NCI-H748 treated with DMSO at 0.1 percent for 48 hours (cell line): ENCODE results near the gene RAPGEF2.
"Not testable (repeated sequence)": the region's sequence is repeated elsewhere in the genome, so short reads cannot be mapped to it uniquely, and the experiment has no call there.

Experiments
- DNase-seq: peaks from one replicate; lab custom pipeline; 2025; lab: John Stamatoyannopoulos, UW

Gene RAPGEF2

DNA sequence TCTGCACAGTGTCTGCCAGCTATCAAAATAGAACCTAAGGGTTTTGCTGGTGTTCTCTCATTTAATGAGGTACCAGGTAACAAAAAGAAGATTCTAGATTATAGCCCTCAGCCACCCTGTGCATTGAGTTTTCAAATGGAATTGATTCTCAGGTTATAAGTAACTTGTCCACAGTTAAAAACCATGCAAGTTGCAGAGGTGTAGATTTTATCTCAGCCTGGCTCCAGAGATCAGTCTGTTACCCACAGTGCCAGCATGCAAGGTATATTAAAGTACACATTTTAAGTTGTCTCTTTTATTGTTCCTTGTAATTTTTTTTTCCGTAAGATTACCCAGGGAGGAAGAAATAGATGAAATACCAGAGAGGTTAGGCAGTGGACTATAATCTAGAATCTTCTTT lies 59.7 kb downstream of the RAPGEF2 start:
- DNase-seq, result no peak

DNA sequence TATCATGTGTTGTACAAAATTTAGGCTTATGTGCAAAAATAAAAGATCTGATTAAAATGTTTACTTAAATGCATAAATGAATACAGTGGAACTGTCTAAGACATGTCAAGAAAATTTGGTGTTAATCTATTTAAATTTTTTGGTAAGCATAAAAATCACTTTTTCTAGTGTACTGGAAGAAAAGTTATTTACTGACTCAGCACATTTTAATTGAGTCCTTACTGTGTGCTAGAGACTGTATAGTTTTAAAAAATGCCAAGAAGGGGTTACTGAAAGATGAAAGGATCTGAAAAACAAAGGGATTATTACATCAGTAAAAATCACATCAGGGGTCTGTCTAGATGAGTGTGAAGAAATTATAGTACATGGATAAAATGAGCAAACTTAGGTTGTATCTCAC lies 60.6 kb downstream of the RAPGEF2 start:
- DNase-seq, result no peak

DNA sequence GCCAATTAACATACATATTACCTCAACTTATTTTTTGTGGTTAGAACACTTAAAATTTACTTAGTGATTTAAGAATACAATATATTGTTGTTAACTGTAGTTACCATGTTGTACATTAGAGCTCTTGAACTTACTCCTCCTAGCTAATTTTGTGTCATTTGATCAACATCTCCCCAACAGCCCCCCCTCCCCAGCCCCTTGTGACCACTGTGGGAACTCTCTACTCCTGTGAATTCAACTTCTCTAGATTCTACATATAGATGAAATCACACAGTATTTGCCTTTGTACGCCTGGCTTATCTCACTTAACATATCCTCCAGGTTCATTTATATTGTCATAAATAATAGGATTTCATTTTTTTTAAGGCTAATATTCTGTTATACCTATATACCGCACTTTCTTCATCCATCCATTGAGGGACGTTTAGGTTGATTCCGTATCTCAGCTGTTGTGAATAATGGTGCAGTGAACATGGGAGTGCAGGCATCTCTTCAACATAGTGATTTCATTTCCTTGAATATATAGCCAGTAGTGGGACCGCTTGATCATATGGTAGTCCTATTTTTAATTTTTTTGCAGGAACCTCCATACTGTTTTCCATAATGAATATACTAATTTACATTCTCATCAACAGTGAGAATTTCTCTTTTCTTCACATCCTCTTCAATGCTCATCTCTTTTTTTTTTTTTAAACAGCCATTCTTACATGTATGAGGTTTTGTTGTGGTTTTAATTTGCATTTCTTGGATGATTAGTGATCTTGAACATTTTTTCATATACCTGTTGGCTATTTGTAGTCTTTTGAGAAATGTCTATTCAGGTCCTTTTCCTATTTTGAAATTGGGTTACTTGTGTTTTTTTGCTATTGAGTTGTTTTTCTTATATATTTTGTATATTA lies 66.8 kb downstream of the RAPGEF2 start:
- DNase-seq, result no peak

DNA sequence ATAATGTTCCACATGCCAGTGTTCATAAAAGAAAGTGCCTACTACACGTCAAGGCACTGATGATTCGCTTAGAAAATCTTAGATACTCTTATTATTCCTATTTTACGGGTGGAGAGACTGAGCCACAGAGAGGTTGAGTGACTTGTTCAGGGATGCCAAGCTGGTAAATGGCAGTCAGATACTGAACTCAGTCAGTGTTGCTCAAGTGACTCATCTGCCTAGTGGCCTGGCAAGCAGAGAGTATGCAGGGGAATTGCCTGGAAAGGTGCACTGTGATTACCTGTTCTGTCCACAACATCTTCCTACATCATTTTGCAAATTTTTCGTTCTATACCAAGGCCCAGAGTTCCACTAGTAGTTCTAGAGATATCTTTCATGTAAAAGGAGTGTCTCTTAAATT lies 68.4 kb downstream of the RAPGEF2 start:
- DNase-seq, result no peak

DNA sequence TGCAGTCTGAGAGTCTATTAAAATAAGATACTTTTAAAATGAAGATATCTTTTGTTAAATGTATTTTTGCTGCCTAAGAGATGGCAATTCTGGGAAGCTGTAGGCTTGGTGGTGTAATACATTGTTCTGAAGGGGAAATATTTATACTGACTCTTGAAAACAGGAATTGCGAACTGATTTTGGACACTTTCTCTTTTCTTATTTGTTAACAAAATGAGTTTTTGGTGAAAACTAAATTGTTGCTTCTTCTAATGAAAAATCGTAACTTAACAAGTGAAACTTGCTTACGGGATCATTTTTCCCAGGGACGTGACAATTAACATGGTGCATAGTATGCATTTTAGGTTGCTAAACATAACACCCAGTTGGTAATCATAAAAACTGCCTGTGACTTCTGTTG lies 71.0 kb downstream of the RAPGEF2 start:
- no peak for DNase-seq

DNA sequence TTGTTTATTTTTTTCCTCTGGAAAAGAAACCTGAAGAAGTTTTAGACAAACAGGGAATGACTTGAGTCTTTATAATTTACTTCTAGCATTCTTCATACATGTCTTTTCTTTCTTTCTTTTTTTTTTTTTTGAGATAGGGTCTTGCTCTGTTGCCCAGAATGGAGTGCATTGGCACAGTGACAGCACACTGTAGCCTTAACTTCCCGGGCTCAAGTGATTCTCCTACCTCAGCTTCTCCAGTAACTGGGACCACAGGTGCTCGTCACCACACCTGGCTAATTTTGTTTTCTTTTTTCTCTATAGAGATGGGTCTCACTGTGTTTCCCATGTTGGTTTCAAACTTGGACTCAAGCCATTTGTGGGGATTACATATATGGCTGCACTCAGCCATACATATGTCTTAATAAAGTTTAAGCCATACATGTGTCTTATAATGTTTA lies 71.8 kb downstream of the RAPGEF2 start:
- no peak for DNase-seq

DNA sequence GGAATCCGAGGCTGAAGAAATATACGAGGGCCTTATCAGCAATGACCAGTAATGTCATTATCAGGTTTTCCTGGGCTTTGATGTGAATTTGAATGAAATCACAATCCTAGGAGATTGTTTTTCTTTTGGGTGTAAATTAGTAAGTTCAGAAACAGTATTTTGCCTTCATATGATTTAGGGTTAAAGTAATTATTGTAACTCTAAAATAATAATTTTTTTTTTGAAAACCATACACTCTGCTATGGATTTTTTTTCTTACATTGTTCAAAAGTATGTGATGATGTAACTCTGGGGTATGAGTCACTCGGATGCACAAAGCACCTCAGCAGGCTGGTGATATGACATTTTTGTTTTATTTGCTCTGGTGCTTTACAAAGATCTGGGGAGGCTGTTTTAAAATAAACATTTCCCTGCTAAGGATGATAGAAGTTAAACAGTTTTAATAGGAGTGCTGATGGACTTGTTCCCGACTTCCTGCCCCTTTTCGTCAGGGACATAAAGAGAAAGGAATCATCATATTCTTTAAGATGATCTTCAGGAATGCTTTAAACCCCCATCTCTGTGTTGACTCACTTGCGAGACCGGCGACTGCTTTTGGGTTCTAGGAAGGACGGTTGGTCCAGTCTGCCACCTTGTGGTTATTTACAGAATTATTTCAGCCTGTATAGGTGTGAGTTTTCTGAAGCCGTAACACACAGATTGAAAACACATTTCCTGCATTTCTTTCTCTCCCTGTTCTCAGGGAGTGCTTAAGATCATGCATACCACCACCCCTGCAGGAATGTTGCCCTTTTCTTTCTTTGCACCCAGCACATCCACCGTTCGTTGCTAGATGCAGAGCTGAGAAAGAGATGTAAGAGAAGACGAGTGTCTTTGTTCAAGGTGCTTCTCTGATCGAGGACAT lies 72.5 kb downstream of the RAPGEF2 start:
- peak; percentile 31 for DNase-seq

DNA sequence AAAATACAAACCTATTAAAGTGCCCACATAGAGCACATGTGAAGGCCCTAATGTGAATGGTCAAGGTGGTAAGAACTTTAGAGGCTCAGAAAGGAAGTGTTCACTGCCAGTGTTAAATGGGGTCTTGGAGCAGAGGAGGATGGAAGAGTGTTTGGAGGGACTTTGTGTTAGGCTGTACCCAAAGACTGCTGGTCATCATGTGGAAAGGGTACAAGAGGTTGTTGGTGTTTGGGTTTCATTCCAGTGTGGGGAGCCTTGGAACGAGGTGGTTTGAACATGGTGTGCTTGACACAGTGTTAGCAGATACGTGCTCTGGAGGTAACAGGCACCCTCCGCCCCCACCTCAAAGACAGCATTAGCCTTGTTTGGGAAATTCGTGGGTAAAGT lies 73.1 kb downstream of the RAPGEF2 start:
- DNase-seq, result no peak

DNA sequence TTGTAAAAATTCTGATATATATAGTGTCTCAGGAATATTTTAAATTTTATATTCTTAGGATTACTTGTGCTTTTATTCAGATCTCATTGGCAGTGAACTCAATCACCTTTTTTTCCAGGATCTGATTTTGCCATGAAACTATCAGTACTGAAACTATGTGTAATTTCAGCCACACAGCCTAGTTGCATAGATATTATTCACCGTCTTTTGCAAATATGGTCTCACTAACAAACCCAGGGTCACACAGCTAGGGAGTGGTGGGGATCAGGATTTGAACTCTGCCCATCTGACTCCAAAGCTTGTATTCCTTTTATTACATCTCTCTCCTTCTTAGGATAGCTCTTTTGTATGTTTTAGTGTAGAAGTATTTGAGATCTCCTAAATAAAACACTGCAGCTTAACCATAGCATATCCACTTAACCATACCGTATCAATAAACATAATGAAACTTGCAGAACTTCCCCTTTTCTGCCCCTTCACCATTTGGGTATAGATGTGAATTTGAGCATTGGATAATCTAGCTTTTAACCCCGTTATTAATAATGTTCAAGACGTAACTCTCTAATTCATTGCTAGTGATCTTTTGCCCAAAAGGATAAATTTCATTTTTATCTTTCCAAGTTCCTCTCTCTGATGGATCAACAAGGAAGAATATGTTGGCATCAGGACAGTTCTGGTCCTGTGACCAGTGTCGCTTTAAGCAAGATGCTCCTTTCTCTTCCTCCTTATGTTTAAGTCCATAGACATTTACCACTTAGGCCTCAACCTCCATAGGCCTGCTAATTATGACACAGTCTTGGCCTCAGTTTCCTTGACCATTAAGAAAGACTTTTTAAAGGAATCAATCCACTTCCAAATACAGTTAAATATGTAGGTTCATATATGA lies 74.6 kb downstream of the RAPGEF2 start:
- no peak for DNase-seq

DNA sequence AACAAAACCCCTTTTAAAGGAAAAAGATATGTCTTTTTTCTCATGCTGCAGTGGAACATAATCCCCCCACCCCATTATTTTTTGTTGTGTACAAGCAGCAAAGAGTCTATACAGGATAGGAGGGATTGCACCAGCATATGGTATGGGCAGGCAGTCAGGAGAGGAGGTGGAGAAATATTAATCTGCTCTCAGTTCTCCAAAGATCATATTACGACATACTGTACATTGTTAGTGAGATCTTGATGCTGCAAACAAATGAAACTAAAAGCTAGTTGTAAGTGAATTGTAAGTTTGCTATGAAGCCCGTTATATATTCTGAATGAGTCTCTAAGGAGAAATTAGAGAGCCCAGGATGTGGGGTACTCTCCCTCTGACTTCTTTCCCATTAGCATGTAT lies 75.3 kb downstream of the RAPGEF2 start:
- DNase-seq, result no peak

DNA sequence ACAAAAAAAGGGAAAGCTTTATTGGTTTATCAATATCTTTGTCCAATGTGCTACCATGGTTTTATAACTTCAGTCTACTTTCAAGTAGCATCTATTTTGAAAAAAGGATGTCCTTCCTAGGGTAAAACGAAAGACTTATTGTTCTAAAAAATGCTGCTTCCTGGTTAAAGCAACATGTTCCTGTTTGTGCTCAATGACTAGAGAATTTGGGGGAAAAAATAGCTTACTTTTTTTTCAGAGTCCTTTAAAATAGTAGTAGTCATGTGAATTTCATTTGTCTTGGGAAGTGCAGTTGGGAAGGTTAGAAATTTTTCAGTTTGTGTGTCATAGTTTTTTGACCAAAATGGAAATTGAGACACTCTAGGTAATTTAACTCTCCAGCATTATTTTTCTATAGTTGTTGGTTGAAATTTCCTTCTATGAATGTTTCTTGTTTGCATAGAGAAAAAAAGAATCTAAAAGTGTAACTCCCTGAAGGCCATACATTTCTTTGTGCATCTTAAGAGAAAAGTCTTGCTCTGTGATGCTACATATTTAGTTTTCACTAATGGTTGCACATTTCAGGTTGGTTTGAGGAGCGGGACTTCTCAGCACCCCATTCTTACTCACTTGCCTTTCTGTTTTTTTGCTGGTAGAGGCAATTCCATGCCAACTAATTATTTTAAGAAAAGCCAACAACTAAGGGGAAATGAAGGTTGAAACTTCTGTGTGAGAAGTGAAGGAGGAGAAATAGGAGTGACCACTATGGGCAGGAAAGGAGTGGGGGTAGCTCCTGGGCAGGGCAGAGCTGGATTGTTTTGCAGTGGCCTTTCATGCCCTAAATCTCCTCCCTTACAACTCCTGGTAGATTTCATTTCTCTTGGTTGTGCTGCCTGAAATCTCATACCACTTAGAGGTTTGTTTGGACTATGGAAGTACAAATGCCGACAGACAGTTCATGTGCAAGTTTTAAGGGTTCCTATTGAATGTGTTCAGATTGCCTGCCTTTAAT lies 76.4 kb downstream of the RAPGEF2 start:
- DNase-seq, result no peak

DNA sequence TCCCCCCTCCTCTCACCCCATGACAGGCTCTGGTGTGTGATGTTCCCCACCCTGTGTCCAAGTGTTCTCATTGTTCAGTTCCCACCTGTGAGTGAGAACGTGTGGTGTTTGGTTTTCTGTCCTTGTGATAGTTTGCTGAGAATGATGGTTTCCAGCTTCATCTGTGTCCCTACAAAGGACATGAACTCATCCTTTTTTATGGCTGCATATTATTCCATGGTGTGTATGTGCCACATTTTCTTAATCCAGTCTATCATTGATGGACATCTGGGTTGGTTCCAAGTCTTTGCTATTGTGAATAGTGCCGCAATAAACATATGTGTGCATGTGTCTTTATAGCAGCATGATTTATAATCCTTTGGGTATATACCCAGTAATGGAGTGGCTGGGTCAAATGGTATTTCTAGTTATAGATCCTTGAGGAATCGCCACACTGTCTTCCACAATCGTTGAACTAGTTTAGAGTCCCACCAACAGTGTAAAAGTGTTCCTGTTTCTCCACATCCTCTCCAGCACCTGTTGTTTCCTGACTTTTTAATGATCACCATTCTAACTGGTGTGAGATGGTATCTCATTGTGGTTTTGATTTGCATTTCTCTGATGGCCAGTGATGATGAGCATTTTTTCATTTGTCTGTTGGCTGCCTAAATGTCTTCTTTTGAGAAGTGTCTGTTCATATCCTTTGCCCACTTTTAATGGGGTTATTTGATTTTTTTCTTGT lies 81.2 kb downstream of the RAPGEF2 start:
- not testable (repeated sequence) for DNase-seq

DNA sequence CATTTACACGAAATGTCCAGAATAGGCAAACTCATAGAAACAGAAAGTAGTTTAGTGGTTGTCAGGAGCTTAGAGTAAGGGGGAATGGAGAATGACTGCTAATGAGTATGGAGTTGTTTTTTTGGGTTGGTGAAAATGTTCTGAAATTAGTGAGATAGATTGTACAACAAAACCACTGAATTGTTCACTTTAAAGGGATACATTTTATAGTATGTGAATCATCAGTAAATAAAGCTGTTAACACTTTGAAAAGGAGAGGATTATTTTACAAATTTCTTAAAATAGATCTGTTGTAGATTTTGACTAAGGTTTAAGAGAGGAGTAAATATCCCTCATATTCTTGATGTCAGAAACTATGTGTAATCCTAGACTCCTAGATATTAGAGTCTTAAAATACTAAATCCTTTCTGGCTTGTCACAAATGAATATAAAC lies 82.7 kb downstream of the RAPGEF2 start:
- DNase-seq, result no peak

DNA sequence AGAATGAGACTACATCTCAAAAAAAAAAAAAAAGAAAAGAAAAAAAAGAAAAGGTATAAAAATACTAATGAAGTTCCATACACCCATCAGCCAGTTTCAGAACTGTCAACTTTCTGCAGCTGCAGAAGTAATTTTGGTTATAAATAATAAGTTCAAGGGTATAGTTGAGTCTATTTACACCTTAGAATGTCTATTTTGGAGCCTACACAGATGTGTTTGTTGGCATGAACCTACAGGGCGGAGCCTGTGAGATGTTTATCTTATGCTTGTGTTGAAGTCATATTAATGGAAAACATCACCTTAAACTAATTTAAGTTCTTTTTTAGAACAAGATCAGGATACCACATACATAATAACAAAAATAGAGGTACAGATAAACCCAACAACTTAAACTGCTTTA lies 85.8 kb downstream of the RAPGEF2 start:
- DNase-seq, result no peak

DNA sequence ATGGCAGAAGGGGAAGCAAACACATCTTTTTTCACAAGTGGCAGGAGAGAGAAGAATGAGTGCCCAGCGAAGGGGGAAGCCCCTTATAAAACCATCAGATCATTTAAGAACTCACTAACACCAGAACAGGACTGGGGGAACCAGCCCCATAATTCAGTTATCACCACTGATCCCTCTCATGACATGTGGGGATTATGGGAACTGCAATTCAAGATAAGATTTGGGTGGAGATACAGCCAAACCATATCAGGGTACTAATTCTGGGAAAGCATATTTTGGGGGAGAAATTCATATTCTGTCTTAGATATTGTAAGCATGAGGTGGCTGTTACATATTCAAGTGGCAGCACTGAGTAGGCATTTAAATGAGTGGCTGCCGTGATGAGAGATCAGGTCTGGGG lies 87.8 kb downstream of the RAPGEF2 start:
- no peak for DNase-seq

DNA sequence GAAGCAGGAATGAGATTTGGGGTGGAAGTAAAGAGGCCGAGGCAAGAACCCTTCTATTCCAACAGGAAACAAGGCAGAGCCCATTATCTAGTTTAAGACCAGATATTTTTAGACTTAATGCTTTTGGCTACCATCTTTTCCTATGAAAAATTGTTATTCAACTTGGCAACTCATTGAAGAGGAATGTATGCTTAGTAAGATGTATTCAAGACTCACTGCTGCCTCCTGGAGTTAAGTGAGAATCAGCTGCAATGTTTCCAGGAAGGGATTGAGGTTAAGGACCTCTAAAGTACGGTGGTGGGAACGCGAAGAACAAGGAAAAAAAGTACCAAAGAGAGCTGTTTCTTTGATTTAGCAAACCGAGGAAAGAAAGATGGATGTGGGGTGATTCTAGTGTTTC lies 89.1 kb downstream of the RAPGEF2 start:
- DNase-seq, result no peak

DNA sequence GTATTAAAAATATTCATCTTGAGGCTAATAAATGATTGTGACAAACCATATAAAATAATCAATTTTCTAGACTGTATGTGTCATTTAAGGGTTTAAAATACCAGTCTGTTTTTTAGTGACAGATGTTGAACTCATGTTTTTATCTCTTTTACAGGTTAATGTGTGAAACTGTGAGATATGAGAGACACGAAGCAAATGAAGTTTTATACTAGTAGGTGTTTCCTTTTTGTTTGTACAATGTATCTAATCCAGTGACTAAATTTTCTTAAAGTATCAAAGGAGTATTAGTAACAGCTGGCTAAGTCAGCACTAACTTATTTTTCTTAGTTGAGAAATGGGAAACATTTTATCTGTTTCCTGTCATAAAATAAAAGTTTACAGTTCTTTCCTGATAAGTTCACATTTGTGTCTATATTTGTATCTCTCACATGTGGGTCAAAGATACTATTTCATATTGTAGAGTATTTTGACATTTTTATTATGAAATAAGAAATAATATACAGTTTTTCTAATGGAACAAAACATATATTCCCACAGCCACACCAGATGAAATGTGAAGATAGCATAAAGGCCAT lies 90.3 kb downstream of the RAPGEF2 start:
- DNase-seq, result no peak

DNA sequence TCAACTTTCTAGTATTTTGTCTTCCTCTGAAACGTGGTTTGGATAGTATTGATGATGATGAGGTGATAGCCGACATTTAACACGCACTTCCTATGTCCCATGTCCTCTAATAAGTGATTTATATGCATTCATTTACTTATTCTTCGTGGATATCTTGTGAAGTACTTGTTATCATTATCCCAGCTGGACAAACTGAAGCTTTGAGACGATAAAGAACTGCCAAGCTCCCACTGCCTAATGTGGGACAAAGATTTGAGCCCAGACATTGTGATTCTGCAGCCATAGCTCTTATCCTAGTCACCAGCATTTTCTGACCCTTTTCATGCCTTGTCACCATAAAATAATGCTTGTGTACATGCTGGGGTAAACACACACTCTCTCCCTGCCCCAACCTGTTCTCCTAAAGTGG lies 92.5 kb downstream of the RAPGEF2 start:
- no peak for DNase-seq

DNA sequence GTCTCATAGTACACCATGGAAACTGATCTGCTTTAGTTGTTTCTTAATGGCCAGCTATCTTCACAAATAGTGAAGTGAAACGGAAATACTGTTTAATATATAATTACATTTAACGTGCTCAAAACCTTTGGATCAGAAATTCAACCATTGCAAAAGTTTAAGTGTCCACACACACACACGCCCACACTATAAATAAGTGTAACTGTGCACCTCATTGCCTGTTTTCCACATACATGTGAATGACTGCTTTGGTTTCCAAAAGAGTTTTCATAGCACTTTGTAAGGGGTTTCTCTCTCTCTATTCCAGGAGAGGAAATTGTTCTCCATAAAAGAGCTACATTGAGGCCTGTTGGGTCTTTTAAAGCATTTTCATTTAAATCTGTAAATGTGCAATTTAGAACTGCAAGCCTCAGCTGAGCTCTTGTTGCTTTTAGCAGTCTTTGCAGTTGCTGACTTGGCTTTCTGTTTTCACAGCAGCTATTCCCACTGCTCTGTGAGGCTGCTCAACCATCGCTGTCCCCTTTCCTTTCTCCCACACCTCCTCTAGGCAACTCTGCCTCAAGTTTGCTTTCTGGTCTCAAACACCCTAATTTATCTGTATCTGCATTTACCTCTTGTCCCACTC lies 94.5 kb downstream of the RAPGEF2 start:
- DNase-seq, result no peak
